ENCODE measurements around the gene UVSSA.

Gene UVSSA

GRCh38 chr4:1407657-1408333 lies 60.8 kb downstream of the UVSSA start:
- no peak for DNase-seq (ENCODE audit: low read depth)

- DNase-seq (ENCODE audit: low read depth): no peak
Observed at GRCh38 chr4:1408418-1408817, 61.4 kb downstream of the UVSSA start.

GRCh38 chr4:1409079-1409478 lies 62.1 kb downstream of the UVSSA start:
- no peak for DNase-seq (ENCODE audit: low read depth)

GRCh38 chr4:1409491-1410425 lies 62.8 kb downstream of the UVSSA start:
- DNase-seq (ENCODE audit: low read depth): no peak

GRCh38 chr4:1410491-1411325 lies 63.7 kb downstream of the UVSSA start:
- no peak for DNase-seq (ENCODE audit: low read depth)

GRCh38 chr4:1411436-1412375 lies 64.7 kb downstream of the UVSSA start:
- no peak for DNase-seq (ENCODE audit: low read depth)

- DNase-seq (ENCODE audit: low read depth): no peak
Observed at GRCh38 chr4:1412376-1413203, 65.6 kb downstream of the UVSSA start.

GRCh38 chr4:1413204-1413663 lies 66.2 kb downstream of the UVSSA start:
- no peak for DNase-seq (ENCODE audit: low read depth)

- no peak for DNase-seq (ENCODE audit: low read depth)
Observed at GRCh38 chr4:1413687-1414479, 66.9 kb downstream of the UVSSA start.

GRCh38 chr4:1414831-1415680 lies 68.0 kb downstream of the UVSSA start:
- DNase-seq (ENCODE audit: low read depth): no peak

GRCh38 chr4:1415681-1415981 lies 68.6 kb downstream of the UVSSA start:
- no peak for DNase-seq (ENCODE audit: low read depth)

- no peak for DNase-seq (ENCODE audit: low read depth)
Observed at GRCh38 chr4:1416051-1416947, 69.3 kb downstream of the UVSSA start.

- no peak for DNase-seq (ENCODE audit: low read depth)
Observed at GRCh38 chr4:1416948-1417260, 69.9 kb downstream of the UVSSA start.

- no peak for DNase-seq (ENCODE audit: low read depth)
Observed at GRCh38 chr4:1417522-1418390, 70.7 kb downstream of the UVSSA start.

- no peak for DNase-seq (ENCODE audit: low read depth)
Observed at GRCh38 chr4:1418494-1419285, 71.7 kb downstream of the UVSSA start.

GRCh38 chr4:1419708-1420107 lies 72.7 kb downstream of the UVSSA start:
- DNase-seq (ENCODE audit: low read depth): no peak
